ENCODE results near the gene MMRN2.
A peak's percentile ranks its signal among the peaks of the same experiment; 100 is the strongest.

Gene MMRN2

GRCh38 chr10:86976362-86977056, 19.1 kb upstream of the MMRN2 start:
- TF ChIP-seq LEF1 (IDR thresholded peaks at IDR 0.05; ENCODE audit: borderline replicate concordance) (no peak), NFRKB (IDR thresholded peaks at IDR 0.05) (no peak), FOXM1 (IDR thresholded peaks at IDR 0.05; ENCODE audit: borderline replicate concordance) (no peak), ARNT (IDR thresholded peaks at IDR 0.05) (no peak), BHLHE40 (IDR thresholded peaks at IDR 0.05; ENCODE audit: borderline replicate concordance) (no peak), ELF4 (IDR thresholded peaks at IDR 0.05) (no peak), TARDBP (IDR thresholded peaks at IDR 0.05) (no peak), SUZ12 (IDR thresholded peaks at IDR 0.05) (no peak), L3MBTL2 (conservative IDR thresholded peaks at IDR 0.05) (no peak), SP1 (IDR thresholded peaks at IDR 0.05) (no peak), FOXA1 (IDR thresholded peaks at IDR 0.05) (no peak), CTBP1 (IDR thresholded peaks at IDR 0.05; ENCODE audit: borderline replicate concordance) (no peak)
- POLR2A ChIA-PET, result no interaction called here
- CTCF ChIA-PET, result interaction anchor here (0.7 kb wide), 1 partner anchor 10 kb away, joined by 4 read pairs; no protein-coding TSS in a partner anchor
- DNase-seq (ENCODE audit: extremely low spot score), result no peak

GRCh38 chr10:86974484-86974883, 17.1 kb upstream of the MMRN2 start:
- CTCF ChIA-PET, result no interaction called here
- POLR2A ChIA-PET, result no interaction called here
- TF ChIP-seq TARDBP (IDR thresholded peaks at IDR 0.05), result no peak
- no peak for TF ChIP-seq FOXK2 (IDR thresholded peaks at IDR 0.05)
- TF ChIP-seq FOXM1 (IDR thresholded peaks at IDR 0.05; ENCODE audit: borderline replicate concordance), result no peak
- TF ChIP-seq HDGF (IDR thresholded peaks at IDR 0.05; ENCODE audit: borderline replicate concordance), result no peak
- TF ChIP-seq, protein P1, sequence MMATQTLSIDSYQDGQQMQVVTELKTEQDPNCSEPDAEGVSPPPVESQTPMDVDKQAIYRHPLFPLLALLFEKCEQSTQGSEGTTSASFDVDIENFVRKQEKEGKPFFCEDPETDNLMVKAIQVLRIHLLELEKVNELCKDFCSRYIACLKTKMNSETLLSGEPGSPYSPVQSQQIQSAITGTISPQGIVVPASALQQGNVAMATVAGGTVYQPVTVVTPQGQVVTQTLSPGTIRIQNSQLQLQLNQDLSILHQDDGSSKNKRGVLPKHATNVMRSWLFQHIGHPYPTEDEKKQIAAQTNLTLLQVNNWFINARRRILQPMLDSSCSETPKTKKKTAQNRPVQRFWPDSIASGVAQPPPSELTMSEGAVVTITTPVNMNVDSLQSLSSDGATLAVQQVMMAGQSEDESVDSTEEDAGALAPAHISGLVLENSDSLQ (IDR thresholded peaks at IDR 0.05), result no peak
- TF ChIP-seq ARNT (IDR thresholded peaks at IDR 0.05), result no peak
- TF ChIP-seq SUZ12 (IDR thresholded peaks at IDR 0.05), result no peak
- no peak for TF ChIP-seq SP1 (IDR thresholded peaks at IDR 0.05)
- no peak for TF ChIP-seq NFRKB (IDR thresholded peaks at IDR 0.05)
- no peak for TF ChIP-seq ZNF384 (IDR thresholded peaks at IDR 0.05)
- no peak for TF ChIP-seq LEF1 (IDR thresholded peaks at IDR 0.05; ENCODE audit: borderline replicate concordance)
- no peak for TF ChIP-seq BHLHE40 (IDR thresholded peaks at IDR 0.05; ENCODE audit: borderline replicate concordance)
- no peak for TF ChIP-seq CTBP1 (IDR thresholded peaks at IDR 0.05; ENCODE audit: borderline replicate concordance)
- no peak for TF ChIP-seq ELF4 (IDR thresholded peaks at IDR 0.05)
- no peak for TF ChIP-seq FOXA1 (IDR thresholded peaks at IDR 0.05)
- no peak for DNase-seq (ENCODE audit: extremely low spot score)

DNA sequence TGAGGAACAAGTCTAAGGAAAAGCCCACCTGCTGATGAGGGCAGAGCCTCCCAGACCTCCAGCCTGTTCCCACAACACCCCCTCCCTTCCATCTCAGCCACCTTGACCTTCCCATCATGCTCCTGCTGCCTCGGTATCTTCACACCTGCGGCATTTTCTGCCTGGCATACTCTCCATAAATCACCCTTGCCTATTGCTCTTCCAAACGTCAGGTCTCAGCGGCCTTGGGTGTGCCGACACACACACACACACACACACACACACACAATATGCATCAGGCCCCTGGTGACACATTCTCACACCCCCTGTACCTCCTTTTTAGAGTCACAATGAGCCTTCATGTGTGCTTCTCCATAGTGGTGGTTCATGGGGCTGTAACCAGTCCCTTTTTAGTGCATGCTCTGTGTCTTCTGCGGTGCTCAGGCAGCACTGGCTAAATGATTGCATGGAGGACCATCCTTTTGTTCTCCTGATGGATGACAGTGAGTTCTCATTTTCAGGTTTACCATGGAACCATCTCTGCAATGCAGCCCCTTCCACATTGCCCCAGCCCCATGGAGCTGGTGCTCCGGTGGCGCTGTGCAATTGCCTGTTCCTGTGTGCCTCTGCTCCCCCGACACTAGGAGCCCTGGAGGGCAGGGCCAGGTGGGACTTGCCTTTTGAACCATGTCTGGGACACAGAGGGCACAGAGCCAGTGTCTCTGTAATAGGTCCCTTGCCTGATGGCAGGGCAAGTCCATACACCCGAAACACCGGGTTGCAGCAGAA, 15.4 kb upstream of the MMRN2 start:
- peak; percentile 4 for DNase-seq (ENCODE audit: extremely low spot score)
- no peak for TF ChIP-seq BHLHE40 (IDR thresholded peaks at IDR 0.05; ENCODE audit: borderline replicate concordance)
- TF ChIP-seq CTBP1 (IDR thresholded peaks at IDR 0.05; ENCODE audit: borderline replicate concordance), result no peak
- no peak for TF ChIP-seq ARNT (IDR thresholded peaks at IDR 0.05)
- TF ChIP-seq FOXM1 (IDR thresholded peaks at IDR 0.05; ENCODE audit: borderline replicate concordance), result no peak
- TF ChIP-seq SP1 (IDR thresholded peaks at IDR 0.05), result no peak
- TF ChIP-seq ELF4 (IDR thresholded peaks at IDR 0.05), result no peak
- TF ChIP-seq, protein P1 (IDR thresholded peaks at IDR 0.05), result no peak
- no peak for TF ChIP-seq NFRKB (IDR thresholded peaks at IDR 0.05)
- TF ChIP-seq SUZ12 (IDR thresholded peaks at IDR 0.05), result no peak
- no peak for TF ChIP-seq L3MBTL2 (conservative IDR thresholded peaks at IDR 0.05)
- TF ChIP-seq TARDBP (IDR thresholded peaks at IDR 0.05), result no peak
- TF ChIP-seq LEF1 (IDR thresholded peaks at IDR 0.05; ENCODE audit: borderline replicate concordance), result no peak
- no peak for TF ChIP-seq FOXK2 (IDR thresholded peaks at IDR 0.05)
- no peak for TF ChIP-seq HDGF (IDR thresholded peaks at IDR 0.05; ENCODE audit: borderline replicate concordance)
- TF ChIP-seq FOXA1 (IDR thresholded peaks at IDR 0.05), result no peak
- no peak for TF ChIP-seq ZNF384 (IDR thresholded peaks at IDR 0.05)
- ChIA-PET POLR2A (no interaction called here), CTCF (no interaction called here)

- ChIA-PET POLR2A (no interaction called here), CTCF (no interaction called here)
- peak; percentile 4 for DNase-seq (ENCODE audit: extremely low spot score)
- TF ChIP-seq TARDBP (IDR thresholded peaks at IDR 0.05) (no peak), LEF1 (IDR thresholded peaks at IDR 0.05; ENCODE audit: borderline replicate concordance) (no peak), ELF4 (IDR thresholded peaks at IDR 0.05) (no peak), FOXM1 (IDR thresholded peaks at IDR 0.05; ENCODE audit: borderline replicate concordance) (no peak), SUZ12 (IDR thresholded peaks at IDR 0.05) (no peak), ZNF384 (IDR thresholded peaks at IDR 0.05) (no peak)
- TF ChIP-seq, protein P1 (IDR thresholded peaks at IDR 0.05), result no peak
These were observed 14.0 kb upstream of the MMRN2 start for GRCh38 chr10:86971232-86971991.

DNA sequence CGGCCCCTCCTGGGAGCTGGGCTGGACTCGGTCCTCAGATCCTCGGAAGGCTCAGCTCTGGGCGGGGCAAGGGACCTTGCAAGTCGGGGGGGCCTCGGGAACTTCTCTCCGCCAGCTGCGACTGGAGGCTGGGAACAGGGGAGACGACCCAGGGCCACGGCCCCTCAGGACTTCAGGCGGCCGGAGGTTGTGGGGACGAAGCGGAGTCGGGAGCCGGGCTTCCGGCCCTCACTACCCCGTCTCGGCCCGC, 13.5 kb upstream of the MMRN2 start:
- ChIA-PET POLR2A (no interaction called here), CTCF (no interaction called here)
- TF ChIP-seq CTBP1 (IDR thresholded peaks at IDR 0.05; ENCODE audit: borderline replicate concordance), result no peak
- TF ChIP-seq FOXM1 (IDR thresholded peaks at IDR 0.05; ENCODE audit: borderline replicate concordance), result no peak
- TF ChIP-seq ARNT (IDR thresholded peaks at IDR 0.05), result no peak
- no peak for TF ChIP-seq ZNF384 (IDR thresholded peaks at IDR 0.05)
- TF ChIP-seq L3MBTL2 (conservative IDR thresholded peaks at IDR 0.05), result no peak
- TF ChIP-seq ELF4 (IDR thresholded peaks at IDR 0.05), result no peak
- TF ChIP-seq FOXA1 (IDR thresholded peaks at IDR 0.05), result no peak
- TF ChIP-seq SUZ12 (IDR thresholded peaks at IDR 0.05), result no peak
- TF ChIP-seq, protein P1 (IDR thresholded peaks at IDR 0.05), result no peak
- TF ChIP-seq SP1 (IDR thresholded peaks at IDR 0.05), result no peak
- TF ChIP-seq TARDBP (IDR thresholded peaks at IDR 0.05), result no peak
- no peak for TF ChIP-seq FOXK2 (IDR thresholded peaks at IDR 0.05)
- TF ChIP-seq BHLHE40 (IDR thresholded peaks at IDR 0.05; ENCODE audit: borderline replicate concordance), result no peak
- TF ChIP-seq LEF1 (IDR thresholded peaks at IDR 0.05; ENCODE audit: borderline replicate concordance), result no peak
- no peak for TF ChIP-seq HDGF (IDR thresholded peaks at IDR 0.05; ENCODE audit: borderline replicate concordance)
- no peak for TF ChIP-seq NFRKB (IDR thresholded peaks at IDR 0.05)
- no peak for DNase-seq (ENCODE audit: extremely low spot score)
